MM.1S (cell line): Measurements from ENCODE around the gene RB1.

Experiments
- DNase-seq: peaks from one replicate; pipeline ENCODE4 v3.0.0-alpha.2; 2015
- H2AFZ ChIP-seq: fragments of 300-600 bp; sonication (generic); 2 replicates; pipeline ENCODE4 v1.6.0; 2016; ENCODE audit warnings: antibody characterized with exemption, low read length
- H3F3A ChIP-seq: fragments of 300-600 bp; sonication (generic); 2 replicates; pipeline ENCODE4 v1.6.1; 2016; ENCODE audit warnings: mild to moderate bottlenecking, antibody characterized with exemption, low read length, moderate library complexity, mixed read lengths; ENCODE audit not compliant: insufficient read depth
- H3K27ac ChIP-seq: fragments of 300-600 bp; sonication (generic); 2 replicates; pipeline ENCODE4 v1.5.1; 2016; ENCODE audit warnings: mild to moderate bottlenecking, low read length
- H3K27me3 ChIP-seq: fragments of 300-600 bp; sonication (generic); replicated peaks from 2 replicates; pipeline ENCODE4 v1.6.0; 2016; ENCODE audit warnings: low read length; ENCODE audit not compliant: insufficient read depth
- H3K36me3 ChIP-seq: fragments of 300-600 bp; sonication (generic); replicated peaks from 2 replicates; pipeline ENCODE4 v1.6.1; 2016; ENCODE audit warnings: mild to moderate bottlenecking, low read length, mixed read lengths; ENCODE audit not compliant: insufficient read depth
- H3K4me1 ChIP-seq: fragments of 300-600 bp; sonication (generic); 2 replicates; pipeline ENCODE4 v1.6.1; 2016; ENCODE audit warnings: low read length, mixed read lengths
- H3K4me2 ChIP-seq: fragments of 300-600 bp; sonication (generic); 2 replicates; pipeline ENCODE4 v1.6.0; 2016; ENCODE audit warnings: low read depth, low read length
- H3K4me3 ChIP-seq: fragments of 300-600 bp; sonication (generic); 2 replicates; pipeline ENCODE4 v1.5.1; 2016; ENCODE audit warnings: low read length, mixed read lengths
- H3K79me2 ChIP-seq: fragments of 300-600 bp; sonication (generic); 2 replicates; pipeline ENCODE4 v1.6.1; 2016; ENCODE audit warnings: mixed run types, low read length, mixed read lengths
- H3K9ac ChIP-seq: fragments of 300-600 bp; sonication (generic); 2 replicates; pipeline ENCODE4 v1.6.1; 2016; ENCODE audit warnings: low read length, mixed read lengths
- H3K9me2 ChIP-seq: fragments of 300-600 bp; sonication (generic); replicated peaks from 2 replicates; pipeline ENCODE4 v1.6.1; 2016; ENCODE audit warnings: mild to moderate bottlenecking, low read length, mixed read lengths; ENCODE audit not compliant: insufficient read depth
- H3K9me3 ChIP-seq: fragments of 300-600 bp; sonication (generic); replicated peaks from 2 replicates; pipeline ENCODE4 v1.6.1; 2016; ENCODE audit warnings: mild to moderate bottlenecking, low read length, mixed read lengths; ENCODE audit not compliant: insufficient read depth
- H4K20me1 ChIP-seq: fragments of 300-600 bp; sonication (generic); 2 replicates; pipeline ENCODE4 v1.6.1; 2016; ENCODE audit warnings: mild to moderate bottlenecking, low read length, moderate library complexity, mixed read lengths; ENCODE audit not compliant: insufficient read depth
- CTCF ChIP-seq: fragments of 300-600 bp; sonication (generic); IDR thresholded peaks from 2 replicates; pipeline ENCODE4 v1.5.1; 2016; ENCODE audit warnings: antibody characterized with exemption, low read length, mixed read lengths
- EZH2 ChIP-seq: fragments of 300-600 bp; sonication (generic); optimal IDR thresholded peaks from 2 replicates; pipeline ENCODE3; 2017; ENCODE audit warnings: low read depth, mild to moderate bottlenecking, antibody characterized with exemption, low read length, mixed read lengths
- EZH2phosphoT487 ChIP-seq: fragments of 300-600 bp; sonication (generic); IDR thresholded peaks from 2 replicates; pipeline ENCODE4 v1.6.1; 2018; ENCODE audit warnings: antibody characterized with exemption, low read length

RB1 gene

DNA sequence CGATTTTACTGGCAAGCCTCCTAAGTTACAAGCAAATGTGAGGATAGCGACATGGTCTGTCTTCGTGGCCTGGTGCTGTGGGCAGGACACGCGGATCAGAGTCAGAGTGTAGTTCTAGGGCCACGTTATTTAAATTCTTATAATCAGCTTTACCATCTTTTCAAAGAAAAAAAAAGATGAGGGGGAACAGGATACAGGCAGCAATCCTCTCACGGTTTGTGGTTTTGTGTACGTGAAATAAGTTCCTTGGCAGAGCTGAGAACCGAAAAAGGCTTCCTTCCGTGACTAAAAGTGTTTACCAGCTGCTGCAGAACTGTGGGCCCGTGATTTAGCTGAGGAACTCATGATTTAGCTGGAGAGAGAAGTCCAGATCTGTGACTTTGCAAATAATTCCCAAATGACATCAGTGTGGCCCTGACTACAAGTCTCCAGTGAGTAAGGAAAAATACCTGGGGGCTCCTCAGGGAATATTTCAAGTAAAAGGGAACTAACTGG is 202.1 kb downstream of the RB1 start:
- no peaks in the 10 kb centered on the region for H3K9me3 ChIP-seq
- peak; percentile 78 for DNase-seq
- no peak overlapping the region for H3K9ac ChIP-seq
- H2AFZ ChIP-seq = no peak overlapping the region
- H3K4me3 ChIP-seq = no peak overlapping the region
- H3K79me2 ChIP-seq = no peaks in the 10 kb centered on the region
- H3K27ac ChIP-seq = peak overlapping the region; percentile 67; the same call in 1 of the 2 replicates
- peaks cover 26% of the 10 kb centered on the region for H3K4me1 ChIP-seq
- H3K4me2 ChIP-seq = peak overlapping the region; percentile 50
- no peaks in the 10 kb centered on the region for H3K9me2 ChIP-seq
- H3K36me3 ChIP-seq = no peaks in the 10 kb centered on the region
- H4K20me1 ChIP-seq = no peaks in the 10 kb centered on the region
- peaks cover 12% of the 10 kb centered on the region; the same call in 1 of the 2 replicates for H3F3A ChIP-seq
- TF ChIP-seq CTCF (no peak), EZH2phosphoT487 (no peak), EZH2 (no peak)
- no peaks in the 10 kb centered on the region for H3K27me3 ChIP-seq

GRCh38 chr13:48506092-48506701 is 202.6 kb downstream of the RB1 start:
- no peaks in the 10 kb centered on the region for H4K20me1 ChIP-seq
- no peaks in the 10 kb centered on the region for H3K79me2 ChIP-seq
- no peaks in the 10 kb centered on the region for H3K27me3 ChIP-seq
- peaks cover 26% of the 10 kb centered on the region for H3K4me1 ChIP-seq
- peak overlapping the region; percentile 67; the same call in 1 of the 2 replicates for H3K27ac ChIP-seq
- H2AFZ ChIP-seq = no peak overlapping the region
- H3F3A ChIP-seq = peaks cover 12% of the 10 kb centered on the region; the same call in 1 of the 2 replicates
- H3K4me2 ChIP-seq = peak overlapping the region; percentile 50; the same call in 1 of the 2 replicates
- DNase-seq = no peak
- no peak overlapping the region for H3K4me3 ChIP-seq
- H3K9ac ChIP-seq = no peak overlapping the region
- no peaks in the 10 kb centered on the region for H3K9me2 ChIP-seq
- H3K36me3 ChIP-seq = no peaks in the 10 kb centered on the region
- H3K9me3 ChIP-seq = no peaks in the 10 kb centered on the region
- TF ChIP-seq EZH2 = no peak
- no peak for TF ChIP-seq CTCF
- no peak for TF ChIP-seq EZH2phosphoT487

DNA sequence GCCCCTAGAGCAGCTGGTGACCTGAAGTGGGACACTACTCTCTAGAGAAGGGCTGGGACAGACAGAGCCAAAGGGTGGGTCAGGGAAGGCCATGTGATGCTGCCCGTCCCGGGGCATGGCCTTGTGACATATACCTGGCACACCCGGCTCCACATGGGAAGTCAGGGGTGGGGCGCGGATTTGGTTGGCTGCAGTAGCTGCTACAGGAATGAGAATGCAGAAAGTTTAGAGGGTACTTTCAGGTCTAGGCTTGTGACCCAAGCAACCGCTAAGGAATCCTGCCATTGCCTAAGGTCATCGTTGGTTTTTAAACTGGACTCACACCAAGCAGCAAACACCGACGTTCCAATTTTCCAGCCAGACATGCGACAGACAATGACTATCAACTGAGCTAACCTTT is 203.5 kb downstream of the RB1 start:
- TF ChIP-seq EZH2phosphoT487 (no peak), EZH2 (no peak), CTCF (no peak)
- no peaks in the 10 kb centered on the region for H3K79me2 ChIP-seq
- peaks cover 12% of the 10 kb centered on the region; the same call in 1 of the 2 replicates for H3F3A ChIP-seq
- H3K9ac ChIP-seq = no peak overlapping the region
- no peak overlapping the region for H2AFZ ChIP-seq
- H3K27ac ChIP-seq = no peak overlapping the region
- DNase-seq = no peak
- no peak overlapping the region for H3K4me3 ChIP-seq
- H3K9me3 ChIP-seq = no peaks in the 10 kb centered on the region
- no peak overlapping the region for H3K4me2 ChIP-seq
- no peaks in the 10 kb centered on the region for H3K36me3 ChIP-seq
- no peaks in the 10 kb centered on the region for H3K9me2 ChIP-seq
- H4K20me1 ChIP-seq = no peaks in the 10 kb centered on the region
- no peaks in the 10 kb centered on the region for H3K27me3 ChIP-seq
- H3K4me1 ChIP-seq = peaks cover 26% of the 10 kb centered on the region
